LNCAP (cell line): ENCODE results near the gene NOP16.

Source experiments
- TF ChIP-seq, protein P1 (sequence below): fragments of 450-650 bp; IDR thresholded peaks from 2 replicates; pipeline ENCODE4 v1.5.1; 2017; ENCODE audit warnings: mild to moderate bottlenecking

NOP16 gene

DNA sequence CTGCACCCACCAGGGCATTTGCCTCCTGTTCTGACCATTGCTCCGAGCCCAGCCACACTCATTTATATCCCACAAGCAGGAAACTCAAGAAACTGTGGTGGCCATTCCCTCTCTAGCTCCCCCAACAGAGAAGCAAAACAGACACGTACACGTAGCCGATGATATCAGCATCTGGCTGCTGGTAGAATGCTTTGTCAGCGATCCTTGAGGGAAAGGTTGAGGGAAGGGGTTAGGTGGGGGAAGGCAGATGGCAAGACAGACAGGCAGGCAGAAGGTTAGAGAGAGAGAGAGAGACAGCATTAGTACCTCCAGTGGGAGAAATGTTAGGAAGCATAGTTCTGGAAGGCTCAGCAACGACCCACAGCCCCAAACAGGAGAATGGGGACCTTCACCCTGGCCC, 7.9 kb upstream of the NOP16 start:
- TF ChIP-seq, protein P1, sequence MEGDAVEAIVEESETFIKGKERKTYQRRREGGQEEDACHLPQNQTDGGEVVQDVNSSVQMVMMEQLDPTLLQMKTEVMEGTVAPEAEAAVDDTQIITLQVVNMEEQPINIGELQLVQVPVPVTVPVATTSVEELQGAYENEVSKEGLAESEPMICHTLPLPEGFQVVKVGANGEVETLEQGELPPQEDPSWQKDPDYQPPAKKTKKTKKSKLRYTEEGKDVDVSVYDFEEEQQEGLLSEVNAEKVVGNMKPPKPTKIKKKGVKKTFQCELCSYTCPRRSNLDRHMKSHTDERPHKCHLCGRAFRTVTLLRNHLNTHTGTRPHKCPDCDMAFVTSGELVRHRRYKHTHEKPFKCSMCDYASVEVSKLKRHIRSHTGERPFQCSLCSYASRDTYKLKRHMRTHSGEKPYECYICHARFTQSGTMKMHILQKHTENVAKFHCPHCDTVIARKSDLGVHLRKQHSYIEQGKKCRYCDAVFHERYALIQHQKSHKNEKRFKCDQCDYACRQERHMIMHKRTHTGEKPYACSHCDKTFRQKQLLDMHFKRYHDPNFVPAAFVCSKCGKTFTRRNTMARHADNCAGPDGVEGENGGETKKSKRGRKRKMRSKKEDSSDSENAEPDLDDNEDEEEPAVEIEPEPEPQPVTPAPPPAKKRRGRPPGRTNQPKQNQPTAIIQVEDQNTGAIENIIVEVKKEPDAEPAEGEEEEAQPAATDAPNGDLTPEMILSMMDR = no peak

DNA sequence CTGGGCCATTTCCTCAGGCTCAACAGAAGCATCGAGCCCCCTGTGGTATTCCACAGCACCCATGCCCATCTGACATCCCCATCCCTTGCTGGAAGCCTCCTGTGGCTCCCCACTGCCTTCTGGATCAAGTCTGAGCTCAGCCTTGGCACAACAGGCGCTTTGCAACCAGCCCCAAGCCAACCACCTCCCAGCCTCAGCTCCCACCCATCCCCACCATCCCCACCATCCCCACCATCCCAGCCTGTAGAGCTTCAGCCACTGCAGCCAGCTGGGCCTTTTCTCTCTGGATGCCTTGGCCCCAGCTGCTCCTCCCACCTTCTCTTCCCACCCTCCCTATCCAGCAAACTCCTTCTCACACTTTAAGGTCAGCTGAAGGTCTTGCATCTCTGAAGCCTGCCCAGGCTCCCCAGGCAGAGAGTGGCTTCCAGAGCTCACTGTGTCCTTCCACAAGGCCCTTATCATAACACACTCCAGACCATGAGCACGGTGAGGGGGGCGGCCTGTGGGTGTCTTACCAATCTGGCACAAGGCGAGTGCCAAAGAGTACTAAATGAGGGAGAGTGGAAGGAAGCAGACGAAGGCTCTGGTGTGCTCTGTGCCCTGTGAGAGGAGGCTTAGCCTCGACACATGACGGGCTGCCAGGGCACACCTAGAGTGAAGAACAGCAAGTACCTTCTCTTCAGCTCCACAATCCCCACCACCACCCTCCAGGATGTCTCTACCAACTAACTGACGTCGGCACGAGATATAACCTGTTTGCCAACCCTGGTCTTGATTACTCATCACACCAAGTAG, 6.7 kb upstream of the NOP16 start:
- TF ChIP-seq, protein P1 = no peak

DNA sequence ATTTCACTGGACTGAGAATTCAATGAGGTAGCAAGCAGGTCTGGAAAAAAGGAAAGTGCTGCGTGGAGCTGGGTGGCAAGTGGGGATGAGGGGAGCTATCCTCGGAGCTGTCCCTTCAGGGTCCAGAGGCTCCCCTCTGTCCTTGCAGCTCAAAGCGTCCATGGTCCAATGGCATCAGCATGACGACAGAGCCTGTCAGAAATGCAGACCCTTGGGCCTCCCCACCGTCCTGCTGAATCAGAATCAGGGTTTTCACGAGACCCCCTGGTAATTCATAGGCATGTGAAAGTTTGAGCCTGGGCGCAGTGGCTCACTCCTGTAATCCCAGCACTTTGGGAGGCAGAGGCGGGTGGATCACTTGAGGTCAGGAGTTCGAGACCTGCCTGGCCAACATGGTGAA, 5.7 kb upstream of the NOP16 start:
- TF ChIP-seq, protein P1 = no peak

DNA sequence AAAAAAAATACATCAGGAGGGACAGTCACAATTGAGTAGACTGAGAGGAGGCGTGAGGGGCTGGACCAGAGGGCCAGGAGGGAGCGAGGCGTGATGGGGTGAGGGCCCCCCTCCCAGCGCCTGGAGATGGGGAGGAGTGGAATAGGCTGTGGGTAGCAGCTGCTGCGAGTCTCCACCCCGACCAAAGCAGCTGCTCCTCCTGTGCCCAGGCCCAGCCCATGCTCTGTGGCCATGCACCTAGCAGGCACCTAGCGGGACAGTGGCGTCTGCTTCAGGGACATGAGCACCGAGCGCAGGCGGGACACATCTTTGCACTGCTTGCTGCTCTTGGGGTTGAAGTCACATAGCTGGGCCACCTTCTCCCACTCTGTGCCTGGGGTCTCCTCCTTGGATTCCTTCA, 4.1 kb upstream of the NOP16 start:
- TF ChIP-seq, protein P1 = no peak

DNA sequence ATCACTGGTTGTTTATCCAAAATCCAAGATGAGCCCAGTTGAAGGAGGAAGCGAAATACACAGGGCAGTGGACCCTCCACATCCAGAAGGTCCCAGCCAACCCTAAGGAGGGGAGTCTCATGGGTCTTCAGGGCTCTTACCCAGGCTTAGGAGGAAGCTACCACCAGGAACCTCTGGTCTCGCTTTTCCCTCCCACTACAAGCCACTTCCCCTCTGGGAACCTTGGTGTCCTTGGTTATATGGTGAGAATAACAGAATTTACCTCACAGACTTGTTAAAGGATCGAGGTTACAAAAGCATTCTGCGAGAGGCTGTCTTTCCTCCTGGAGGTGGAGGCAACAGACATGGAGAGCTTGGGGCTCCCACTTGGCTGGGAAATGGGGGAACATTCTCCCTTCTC, 3.6 kb upstream of the NOP16 start:
- TF ChIP-seq, protein P1 = no peak

DNA sequence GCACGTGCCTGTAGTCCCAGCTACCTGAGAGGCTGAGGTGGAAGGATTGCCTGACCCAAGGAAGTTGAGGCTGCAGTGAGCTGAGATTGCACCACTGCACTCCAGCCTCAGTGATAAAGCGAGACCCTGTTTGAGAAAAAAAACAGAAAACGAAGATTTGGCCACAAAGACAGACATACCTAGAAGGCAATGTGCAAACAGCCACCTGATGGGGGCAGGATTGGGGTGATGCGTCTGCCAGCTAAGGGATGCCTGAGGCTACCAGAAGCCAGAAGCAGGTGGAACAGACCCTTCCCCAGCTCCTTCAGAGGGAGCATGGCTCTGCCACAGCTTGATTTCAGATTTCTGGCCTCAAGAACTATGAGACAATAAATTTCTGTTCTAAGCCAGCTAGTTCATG, 3.1 kb upstream of the NOP16 start:
- TF ChIP-seq, protein P1 = no peak

DNA sequence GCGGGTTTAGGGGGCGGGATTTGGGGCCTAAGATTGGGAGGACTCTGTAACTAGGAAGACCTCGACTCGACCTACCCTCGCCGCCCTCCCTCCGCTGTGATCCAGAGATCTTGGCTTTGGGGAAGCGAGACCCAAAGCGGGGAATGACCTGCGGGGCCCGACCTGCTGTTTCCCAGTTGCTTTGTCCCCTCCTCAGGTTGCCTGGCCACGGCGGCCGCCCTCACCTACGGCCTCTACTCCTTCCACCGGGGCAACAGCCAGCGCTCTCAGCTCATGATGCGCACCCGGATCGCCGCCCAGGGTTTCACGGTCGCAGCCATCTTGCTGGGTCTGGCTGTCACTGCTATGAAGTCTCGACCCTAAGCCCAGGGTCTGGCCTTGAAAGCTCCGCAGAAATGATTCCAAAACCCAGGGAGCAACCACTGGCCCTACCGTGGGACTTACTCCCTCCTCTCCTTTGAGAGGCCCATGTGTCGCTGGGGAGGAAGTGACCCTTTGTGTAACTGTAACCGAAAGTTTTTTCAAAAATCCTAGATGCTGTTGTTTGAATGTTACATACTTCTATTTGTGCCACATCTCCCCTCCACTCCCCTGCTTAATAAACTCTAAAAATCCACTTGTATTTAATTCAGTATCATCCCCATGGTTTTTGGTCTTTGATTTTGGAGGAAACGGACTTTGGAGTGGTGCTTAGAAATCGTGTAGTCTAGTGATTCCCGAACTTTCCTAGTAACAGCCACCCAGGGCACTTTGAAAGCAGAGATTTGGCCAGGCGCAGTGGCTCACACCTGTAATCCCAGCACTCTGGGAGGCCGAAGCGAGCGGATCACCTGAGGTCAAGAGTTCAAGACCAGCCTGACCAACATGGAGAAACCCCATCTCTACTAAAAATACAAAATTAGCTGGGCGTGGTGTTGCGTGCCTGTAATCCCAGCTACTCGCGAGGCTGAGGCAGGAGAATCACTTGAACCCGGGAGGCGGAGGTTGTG, 1.0 kb upstream of the NOP16 start:
- TF ChIP-seq, protein P1 = no peak
